ENCODE data around the gene SPDYA. TPM values are rescaled to one million over a fixed set of nuclear protein-coding genes. Genes with fewer than 3 reads are reported as not detected.
"Not testable (repeated sequence)": the region's sequence is repeated elsewhere in the genome, so short reads cannot be mapped to it uniquely, and the experiment has no call there.

Gene SPDYA
- 1 to 10 TPM; 1.5 to 1.6 TPM for total RNA-seq
- long read RNA-seq = 0 reads

DNA sequence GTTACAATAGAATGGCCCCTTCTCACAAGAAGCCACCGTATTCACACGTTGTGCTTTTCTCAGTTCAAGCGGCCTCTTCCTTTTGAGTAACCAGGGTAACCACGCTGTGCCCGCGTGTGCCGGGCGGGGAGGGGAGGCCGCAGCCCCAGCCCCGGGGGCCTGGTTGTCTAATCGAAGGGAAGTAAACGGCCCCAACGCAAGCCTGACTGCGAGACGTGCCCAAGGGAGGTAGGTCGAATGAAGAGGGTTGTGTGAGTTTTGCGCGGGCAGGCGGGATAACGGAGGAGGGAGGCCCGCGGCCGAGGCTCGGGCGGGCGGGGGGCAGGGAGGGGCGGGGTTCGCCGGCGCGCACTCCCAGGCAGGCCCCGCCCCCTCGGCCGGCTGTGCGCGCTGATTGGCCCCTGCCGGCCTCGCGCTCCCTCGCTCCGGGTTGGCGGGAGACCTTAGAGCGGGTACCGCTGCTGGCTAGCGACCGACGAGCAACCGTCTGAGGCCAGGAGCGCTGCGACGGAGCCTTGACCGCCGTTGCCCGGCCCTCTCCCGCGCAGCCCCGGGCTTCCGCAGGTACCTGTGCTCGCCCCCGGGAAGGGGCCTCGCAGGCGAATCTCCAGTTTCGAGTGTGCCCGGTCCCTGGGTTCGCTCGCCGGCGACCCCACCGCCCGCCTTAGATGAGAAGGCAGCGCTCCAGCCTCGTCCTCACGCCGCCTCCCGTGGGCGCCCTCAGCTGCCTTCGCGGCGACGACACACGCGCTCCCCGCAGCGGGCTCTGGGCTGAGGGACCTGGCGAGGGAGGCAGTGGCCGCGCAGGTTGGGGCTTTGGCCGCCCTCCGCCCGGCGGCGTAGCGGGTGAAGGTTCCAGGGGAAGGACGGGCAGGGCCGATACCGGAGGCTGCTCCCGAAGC is at the start of gene SPDYA:
Gene SPDYA (plus strand): TSS at position 451 of the 902 bp plus-strand sequence. CDS start 5,181 bp downstream, outside the sequence.
- intact Hi-C loops (cut with DNase I, micrococcal nuclease) = no loop called here
- DNase-seq (peak; percentile 68 to 79), ATAC-seq (peak; percentile 92)

DNA sequence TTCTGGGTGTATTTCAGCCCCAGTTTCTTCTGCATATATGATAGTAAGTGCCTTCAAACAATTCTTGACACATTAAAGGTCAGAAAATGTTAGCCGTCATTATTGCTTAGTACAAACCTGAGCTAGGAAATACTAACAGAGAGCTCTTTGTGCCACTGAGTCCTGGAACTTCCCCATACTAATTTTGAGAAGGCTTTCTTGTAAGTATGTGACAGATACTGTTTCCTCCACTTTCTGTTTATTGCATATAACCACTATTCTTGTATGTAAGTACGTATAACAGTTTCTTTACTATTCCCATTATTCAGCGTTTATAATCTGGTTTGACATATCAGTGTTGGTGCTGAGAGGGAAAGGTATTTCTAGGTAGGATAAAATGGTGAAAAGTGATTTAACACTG is 49.2 kb upstream of the SPDYA start:
- no peak for DNase-seq
- ATAC-seq = no peak
- intact Hi-C loops (cut with DNase I, micrococcal nuclease) = loop anchor here in 1 of 2 donors (10.0 kb wide), 1 partner anchor 187 kb away; no protein-coding TSS in a partner anchor

GRCh38 chr2:28764909-28765711 is 45.5 kb upstream of the SPDYA start:
- intact Hi-C loops (cut with DNase I, micrococcal nuclease) = loop anchor here in 1 of 2 donors (10.0 kb wide), 1 partner anchor 190 kb away; no protein-coding TSS in a partner anchor
- no peak for DNase-seq
- no peak for ATAC-seq

DNA sequence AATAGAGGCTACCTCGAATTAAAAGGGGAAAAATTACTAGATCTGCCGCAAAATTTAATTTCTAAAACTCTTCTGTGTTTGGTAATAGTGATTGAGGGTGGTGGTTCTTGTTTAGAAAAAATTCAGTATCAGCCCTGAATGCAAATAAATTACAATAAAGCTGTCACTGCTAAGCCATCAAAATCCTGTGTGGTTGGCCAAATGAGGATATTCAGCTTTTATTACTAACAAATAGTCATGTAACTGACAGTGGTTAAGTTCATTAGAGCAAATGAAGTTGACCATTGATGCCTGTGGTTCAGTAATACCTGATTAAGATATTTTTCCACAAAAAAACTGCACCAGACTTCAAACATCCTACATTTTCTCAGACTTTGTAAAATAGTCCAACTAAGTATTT is 44.6 kb upstream of the SPDYA start:
- no peak for ATAC-seq

GRCh38 chr2:28767337-28767736 is 43.3 kb upstream of the SPDYA start:
- intact Hi-C loops (cut with DNase I, micrococcal nuclease) = loop anchor here in 1 of 2 donors (10.0 kb wide), 1 partner anchor 193 kb away; no protein-coding TSS in a partner anchor
- ATAC-seq (peak; percentile 90), DNase-seq (peak in 1 of 2 donors; percentile 47)

More for the DNA sequence above, 44.6 kb upstream of the SPDYA start:
- intact Hi-C loops (cut with DNase I, micrococcal nuclease) = loop anchor here in 1 of 2 donors (10.0 kb wide), 1 partner anchor 191 kb away; no protein-coding TSS in a partner anchor
- DNase-seq = no peak

DNA sequence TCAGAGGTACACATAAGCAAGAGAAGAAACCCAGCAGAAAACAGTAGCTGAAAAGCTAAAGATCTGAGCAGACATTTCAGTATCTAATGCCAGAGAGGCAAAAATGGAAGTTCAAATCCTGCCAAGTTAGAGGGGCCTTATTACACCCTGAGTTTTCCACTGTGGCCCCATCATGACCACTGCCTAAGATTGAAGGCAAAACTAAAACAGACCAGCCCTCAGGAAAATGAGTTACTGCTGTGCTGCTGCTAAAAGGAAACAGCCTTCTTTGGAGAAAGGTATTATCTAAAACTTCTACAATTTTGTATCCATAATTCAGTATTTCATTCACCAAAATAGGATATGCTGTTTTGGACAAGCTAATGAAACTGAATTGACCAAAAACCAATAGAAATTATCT is 42.2 kb upstream of the SPDYA start:
- no peak for ATAC-seq
- DNase-seq = no peak
- intact Hi-C loops (cut with DNase I, micrococcal nuclease) = loop anchor here in 1 of 2 donors (10.0 kb wide), 1 partner anchor 194 kb away; no protein-coding TSS in a partner anchor

DNA sequence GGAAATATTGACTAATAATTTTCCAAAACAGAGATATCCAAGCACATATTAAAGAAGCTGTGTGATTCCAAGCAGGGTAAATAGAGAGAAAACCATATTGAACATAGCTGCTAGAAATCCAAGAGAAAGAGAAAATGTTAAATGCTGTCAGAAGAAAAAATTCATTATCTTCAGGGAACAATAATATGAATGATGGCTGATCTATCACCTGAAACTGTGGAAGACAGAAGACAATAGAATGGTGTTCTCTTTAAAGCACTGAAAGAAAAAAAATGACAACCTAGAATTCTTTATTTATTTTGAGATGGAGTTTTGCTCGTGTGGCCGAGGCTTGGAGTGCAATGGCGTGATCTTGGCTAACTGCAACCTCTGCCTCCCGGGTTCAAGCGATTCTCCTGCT is 41.7 kb upstream of the SPDYA start:
- DNase-seq = no peak
- intact Hi-C loops (cut with DNase I, micrococcal nuclease) = loop anchor here in 1 of 2 donors (10.0 kb wide), 1 partner anchor 194 kb away; no protein-coding TSS in a partner anchor
- ATAC-seq = no peak

- ATAC-seq (no peak), DNase-seq (no peak)
- intact Hi-C loops (cut with DNase I, micrococcal nuclease) = no loop called here
These were observed 38.3 kb upstream of the SPDYA start for GRCh38 chr2:28772351-28772750.

- DNase-seq = no peak
- no peak for ATAC-seq
- intact Hi-C loops (cut with DNase I, micrococcal nuclease) = no loop called here
These were observed 34.2 kb upstream of the SPDYA start for GRCh38 chr2:28776471-28776870.

DNA sequence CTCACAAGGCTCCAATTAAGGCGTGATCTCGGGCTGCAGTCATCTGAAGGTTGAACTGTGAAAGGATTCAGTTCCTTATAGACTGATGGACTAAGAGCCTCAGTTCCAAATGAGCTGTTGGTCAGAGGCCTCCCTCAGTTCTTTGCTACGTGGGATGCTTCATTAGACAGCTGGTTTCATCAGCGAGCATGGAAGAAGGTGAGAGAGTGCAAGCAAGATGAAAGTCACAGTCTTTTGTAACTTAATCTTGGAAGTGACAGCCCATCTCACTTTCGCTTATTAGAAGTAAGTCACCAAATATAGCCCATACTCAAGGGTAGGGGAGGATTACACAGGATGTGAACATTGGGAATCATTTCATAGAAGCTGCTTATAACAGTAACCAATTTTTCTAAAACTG is 32.2 kb upstream of the SPDYA start:
- no peak for DNase-seq
- ATAC-seq = no peak
- intact Hi-C loops (cut with DNase I, micrococcal nuclease) = no loop called here

DNA sequence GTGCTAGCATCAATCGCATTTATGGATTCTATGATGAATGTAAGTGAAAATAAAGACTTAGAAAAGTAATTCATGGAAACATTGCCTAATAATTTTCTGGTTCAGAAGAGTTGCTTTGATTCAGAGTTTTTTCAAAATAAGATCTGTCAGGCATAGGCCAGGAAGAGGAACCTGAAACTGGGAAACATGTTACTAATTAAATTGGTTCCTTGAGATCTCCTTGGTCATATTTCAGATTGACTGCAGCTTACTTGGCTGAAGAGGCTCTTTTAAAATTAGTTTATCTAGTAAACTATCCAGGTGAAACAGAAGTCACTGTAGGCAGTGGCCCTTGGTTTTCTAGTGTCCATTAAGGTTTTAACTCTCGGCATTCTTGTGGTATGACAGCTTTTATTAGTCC is 31.6 kb upstream of the SPDYA start:
- intact Hi-C loops (cut with DNase I, micrococcal nuclease) = no loop called here
- no peak for ATAC-seq
- no peak for DNase-seq

DNA sequence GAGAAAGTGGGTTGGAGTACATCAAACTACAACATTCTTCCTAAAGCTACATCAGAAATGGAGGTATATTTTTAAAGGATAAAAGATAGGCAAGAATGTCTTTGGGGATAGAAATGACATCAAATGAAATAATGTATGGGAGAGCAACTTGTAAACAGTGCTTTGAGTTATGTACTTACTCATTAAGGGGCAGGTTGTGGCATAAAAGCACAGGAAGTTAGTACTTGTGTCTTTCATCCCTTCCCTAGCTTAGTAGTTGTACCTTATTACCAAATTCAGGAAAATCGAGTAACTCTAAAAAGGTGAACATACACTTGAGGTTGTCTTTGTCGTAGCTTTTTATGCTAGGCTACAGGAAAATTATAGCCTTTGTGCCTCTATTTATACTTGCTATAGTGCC is 30.1 kb upstream of the SPDYA start:
- ATAC-seq (no peak), DNase-seq (no peak)
- intact Hi-C loops (cut with DNase I, micrococcal nuclease) = no loop called here

DNA sequence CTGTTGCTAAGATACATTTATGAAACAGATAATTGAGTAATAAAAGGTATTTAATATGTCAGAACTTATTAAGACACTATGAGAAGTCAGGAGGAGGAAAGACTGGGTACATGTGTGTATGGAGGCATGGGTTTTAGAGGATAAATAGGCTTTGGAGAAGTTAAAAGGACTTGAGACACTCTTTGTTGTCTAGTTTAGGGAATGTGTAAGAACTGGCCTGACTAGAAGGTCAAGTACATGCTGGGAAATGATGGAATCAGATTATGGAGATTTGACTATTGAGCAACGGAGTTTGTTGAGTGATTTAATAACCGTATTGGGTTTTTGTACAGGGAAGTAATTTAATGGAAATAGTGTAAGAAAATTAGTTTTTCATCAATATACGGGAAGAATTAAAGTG is 28.2 kb upstream of the SPDYA start:
- ATAC-seq (no peak), DNase-seq (no peak)
- intact Hi-C loops (cut with DNase I, micrococcal nuclease) = no loop called here

GRCh38 chr2:28784570-28784969 is 26.1 kb upstream of the SPDYA start:
- ATAC-seq; intact Hi-C loops (cut with DNase I, micrococcal nuclease); DNase-seq: not testable (repeated sequence)

GRCh38 chr2:28796620-28797019 is 14.0 kb upstream of the SPDYA start:
- ATAC-seq = no peak
- intact Hi-C loops (cut with DNase I, micrococcal nuclease) = no loop called here
- no peak for DNase-seq

DNA sequence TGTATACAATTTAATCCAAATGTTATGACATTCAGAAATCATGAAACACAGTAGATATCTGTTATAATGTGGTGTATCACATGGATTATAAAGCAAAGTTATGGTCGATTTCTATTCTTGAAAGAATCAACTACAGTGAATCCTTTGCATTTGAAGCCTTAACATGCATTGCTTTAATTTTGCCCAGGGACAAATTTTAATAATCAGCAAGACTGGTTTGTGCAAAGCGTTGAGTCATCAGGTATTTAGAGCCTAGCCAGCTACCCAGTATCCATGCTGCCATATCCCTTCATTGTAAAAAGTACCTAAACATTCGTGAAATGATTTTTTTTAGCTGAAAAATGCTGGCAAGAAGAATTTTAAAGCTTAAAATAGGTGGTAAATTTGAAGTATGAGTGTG is 8.9 kb upstream of the SPDYA start:
- intact Hi-C loops (cut with DNase I, micrococcal nuclease) = no loop called here
- DNase-seq (no peak), ATAC-seq (no peak)

DNA sequence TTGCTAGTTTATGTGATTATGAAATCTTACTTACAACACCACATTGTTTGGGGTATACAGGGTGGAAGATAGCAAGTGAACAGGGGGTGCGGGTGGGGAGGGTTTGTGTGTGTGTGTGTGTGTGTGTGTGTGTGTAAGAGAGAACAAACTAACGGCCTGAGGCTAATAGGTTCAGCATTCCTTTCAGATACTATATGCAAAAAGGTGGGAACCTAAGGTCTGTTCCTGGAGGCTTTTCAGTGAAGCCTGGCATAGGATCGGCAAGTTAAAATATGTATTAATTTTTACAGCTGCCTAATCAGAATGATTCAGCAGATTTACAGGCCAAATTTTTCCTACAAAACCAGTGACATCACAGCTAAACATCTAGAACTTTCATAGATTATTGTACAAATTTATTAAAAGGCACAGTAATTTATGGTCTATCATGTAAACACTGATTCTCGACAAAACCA is 7.6 kb upstream of the SPDYA start:
- no peak for DNase-seq
- intact Hi-C loops (cut with DNase I, micrococcal nuclease) = no loop called here
- ATAC-seq = peak; percentile 7

- DNase-seq (peak in 1 of 2 donors; percentile 15), ATAC-seq (peak; percentile 45)
- intact Hi-C loops (cut with DNase I, micrococcal nuclease) = no loop called here
These were observed 707 bp upstream of the SPDYA start for GRCh38 chr2:28809927-28810326.

DNA sequence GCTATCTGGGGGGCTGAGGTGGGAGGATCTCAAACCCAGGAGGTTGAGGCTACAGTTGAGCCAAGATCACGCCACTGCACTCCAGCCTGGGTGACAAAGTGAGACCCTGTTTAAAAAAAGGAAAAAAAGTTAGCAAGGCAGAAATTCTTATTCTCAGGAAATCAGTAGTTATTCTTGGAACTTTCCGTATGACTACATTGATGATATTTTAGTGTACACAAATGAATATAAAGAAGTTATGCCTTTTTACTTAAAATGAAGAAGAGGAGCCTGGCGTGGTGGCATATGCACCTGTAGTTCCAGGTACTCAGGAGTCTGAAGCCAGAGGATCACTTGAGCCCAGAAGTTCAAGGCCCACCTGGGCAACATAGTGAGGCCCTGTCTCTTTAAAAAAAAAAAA is 7.4 kb downstream of the SPDYA start:
- no peak for ATAC-seq
- no peak for DNase-seq
- intact Hi-C loops (cut with DNase I, micrococcal nuclease) = no loop called here
